ENCODE data around the gene FAM200C.
"Not testable (repeated sequence)": the region's sequence is repeated elsewhere in the genome, so short reads cannot be mapped to it uniquely, and the experiment has no call there.

The FAM200C gene

DNA sequence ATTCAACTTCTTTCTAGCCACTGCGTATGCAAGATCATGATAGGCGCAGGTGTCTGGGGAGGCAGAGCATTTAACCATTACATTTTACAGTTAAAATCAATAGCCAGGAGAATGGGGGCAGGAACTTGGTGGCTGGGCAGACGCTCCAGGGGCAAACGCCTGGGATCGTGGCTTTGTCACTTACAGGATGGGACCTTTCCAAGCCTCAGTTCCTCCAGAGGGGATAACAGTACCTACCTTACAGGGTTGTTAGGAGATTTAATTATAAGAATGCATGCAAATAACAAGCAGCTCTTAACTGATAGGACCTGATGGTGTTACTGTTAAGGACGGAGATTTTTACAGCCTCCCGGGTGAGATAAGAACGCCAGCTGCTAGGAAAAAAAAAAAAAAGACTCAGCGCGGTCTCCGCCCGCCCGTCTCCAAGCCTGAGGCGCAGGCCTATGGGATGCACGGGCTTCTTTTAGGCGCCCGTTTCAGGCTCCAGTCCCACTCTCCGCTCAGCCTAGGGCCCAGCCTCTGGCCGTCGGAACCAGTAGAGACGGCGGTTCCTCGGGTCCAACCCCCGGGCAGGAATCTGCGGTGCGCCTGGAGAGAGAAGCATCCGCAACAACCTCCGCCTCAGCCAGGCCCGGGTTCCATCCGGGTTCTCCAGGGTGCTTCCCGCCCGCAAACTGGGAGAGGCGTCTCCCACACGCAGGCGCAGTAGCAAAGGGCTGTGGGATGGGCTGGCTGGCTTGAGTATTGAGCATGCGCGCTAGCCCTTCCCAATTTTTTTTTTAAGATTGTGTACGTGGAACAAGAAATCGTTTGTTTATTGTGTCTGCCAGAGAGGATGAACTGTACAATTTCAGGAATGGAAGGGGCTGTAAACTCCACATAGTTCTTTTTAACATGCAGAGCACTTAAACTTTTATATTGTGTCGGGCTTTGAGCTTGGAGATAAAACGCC is at the start of gene FAM200C:
FAM200C (minus strand) TSS at position 653 of the 952 bp plus-strand sequence. CDS start 4,564 bp downstream, outside the sequence.
- DNase-seq (ENCODE audit: low spot score) = peak; percentile 96

DNA sequence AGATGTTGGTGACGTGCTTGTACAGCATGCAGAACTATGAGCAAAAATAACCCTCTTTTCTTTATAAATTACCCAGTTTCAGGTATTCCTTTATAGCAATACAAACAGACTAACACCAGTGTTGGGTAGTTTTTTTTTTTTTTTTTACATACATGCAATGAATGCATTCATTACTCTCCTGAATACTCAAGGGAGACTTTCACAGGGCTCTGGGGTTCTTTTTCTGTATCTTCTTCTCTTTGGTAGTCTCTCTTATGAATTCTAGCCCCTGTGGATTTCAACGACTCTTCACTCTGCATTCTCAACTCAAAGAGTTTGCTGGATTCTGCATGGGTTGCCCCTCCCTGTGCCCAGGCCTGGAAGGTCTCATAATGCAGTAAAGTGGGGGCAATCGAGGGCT is 49.6 kb upstream of the FAM200C start:
- no peak for DNase-seq (ENCODE audit: low spot score)

DNA sequence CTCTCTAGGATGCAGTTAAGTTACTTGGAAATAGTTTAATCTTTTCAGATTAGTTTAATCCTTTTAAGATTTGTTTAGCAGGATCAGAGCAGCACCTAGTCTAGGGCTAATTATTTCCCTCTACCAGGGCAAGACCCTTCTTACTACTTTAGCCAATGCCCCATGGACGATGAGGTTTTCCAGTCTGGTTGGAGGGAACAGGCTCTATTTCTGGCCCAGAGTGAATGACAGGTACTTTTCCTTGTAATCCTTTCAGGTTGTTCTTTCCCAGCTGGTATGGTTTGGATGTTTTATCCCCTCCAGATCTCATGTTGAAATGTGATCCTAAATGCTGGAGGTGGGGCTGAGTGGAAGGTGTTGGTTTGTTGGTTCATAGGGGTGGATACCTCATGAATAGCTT is 49.0 kb upstream of the FAM200C start:
- DNase-seq (ENCODE audit: low spot score) = no peak

DNA sequence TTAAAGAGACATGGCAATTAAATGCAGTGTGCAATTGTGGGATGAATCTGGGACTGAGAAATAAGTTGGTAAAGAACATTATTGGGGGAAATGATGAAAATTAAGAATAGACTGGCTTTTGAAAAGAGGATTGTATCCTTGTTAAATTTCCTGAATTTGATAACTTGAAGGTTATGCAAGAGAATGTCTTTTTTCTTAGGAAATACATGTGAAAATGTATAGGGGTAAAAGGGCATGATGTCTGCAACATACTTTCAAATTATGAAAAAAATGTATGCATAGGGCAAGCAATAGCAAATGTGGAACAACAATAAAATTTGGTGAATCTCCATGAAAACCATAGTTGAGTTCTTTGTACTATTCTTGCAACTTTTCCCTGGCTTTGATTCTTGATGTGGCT is 45.9 kb upstream of the FAM200C start:
- DNase-seq (ENCODE audit: low spot score) = no peak

DNA sequence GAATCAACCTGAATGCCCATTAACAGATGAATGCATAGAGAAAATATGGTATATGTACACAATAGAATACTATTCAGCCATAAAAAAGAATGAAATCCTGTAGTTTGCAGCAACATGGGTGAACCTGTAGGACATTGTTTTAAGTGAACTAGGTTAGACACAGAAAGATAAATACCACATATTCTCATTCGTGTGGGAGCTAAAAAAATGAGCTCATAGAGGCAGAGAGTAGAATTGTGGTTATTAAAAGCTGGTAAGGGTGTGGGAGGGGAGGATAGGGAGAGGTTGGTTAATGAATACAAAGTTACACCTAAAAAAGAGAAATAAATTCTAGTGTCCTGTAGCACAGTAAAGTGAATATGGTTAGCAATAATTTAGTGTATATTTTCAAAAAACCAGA is 45.3 kb upstream of the FAM200C start:
- DNase-seq (ENCODE audit: low spot score) = no peak

DNA sequence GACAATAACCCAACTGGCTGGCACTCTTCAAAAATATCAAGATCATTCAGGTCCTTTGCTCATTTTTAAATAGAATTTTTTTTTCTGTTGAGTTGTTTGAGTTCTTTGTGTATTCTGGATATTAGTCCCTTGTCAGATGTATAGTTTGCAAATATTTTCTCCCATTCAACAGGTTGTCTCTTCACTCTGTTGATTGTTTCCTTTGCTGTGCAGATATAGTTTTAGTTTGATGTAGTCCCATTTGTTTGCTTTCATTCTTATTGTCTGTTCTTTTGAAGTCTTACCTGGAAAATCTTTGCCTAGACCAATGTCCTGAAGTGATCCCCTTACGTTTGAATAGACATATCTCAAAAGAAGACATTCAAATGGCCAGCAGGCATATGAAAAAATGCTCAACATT is 44.6 kb upstream of the FAM200C start:
- no peak for DNase-seq (ENCODE audit: low spot score)

DNA sequence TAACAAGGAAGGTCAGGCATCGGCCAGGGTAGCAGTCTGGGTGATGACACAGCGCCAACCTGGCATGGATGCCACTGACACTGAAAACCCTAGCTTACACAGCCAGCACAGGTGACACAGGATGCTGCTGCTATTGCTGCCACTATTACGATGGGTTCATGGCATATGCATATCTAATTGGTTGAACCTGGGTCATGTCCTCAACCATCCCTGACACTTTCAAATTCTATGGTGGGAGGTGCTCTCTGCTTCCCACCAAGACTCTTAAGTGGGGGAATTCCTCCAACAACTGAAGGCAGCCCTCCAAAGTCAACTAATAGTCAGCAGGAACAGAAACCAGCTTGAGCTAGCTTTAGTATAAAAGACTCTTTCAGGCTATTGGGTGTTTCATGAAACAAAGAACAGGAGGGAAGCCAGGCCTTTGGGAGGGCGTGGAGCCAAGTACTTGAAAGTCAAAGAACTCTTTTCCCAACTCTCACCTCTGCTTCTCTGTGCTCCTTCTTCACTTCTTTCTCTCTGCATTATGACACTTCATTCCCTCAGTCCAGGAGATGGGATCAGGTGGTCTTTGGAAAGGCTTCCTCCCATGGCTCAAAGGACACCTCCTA is 43.1 kb upstream of the FAM200C start:
- DNase-seq (ENCODE audit: low spot score) = no peak

DNA sequence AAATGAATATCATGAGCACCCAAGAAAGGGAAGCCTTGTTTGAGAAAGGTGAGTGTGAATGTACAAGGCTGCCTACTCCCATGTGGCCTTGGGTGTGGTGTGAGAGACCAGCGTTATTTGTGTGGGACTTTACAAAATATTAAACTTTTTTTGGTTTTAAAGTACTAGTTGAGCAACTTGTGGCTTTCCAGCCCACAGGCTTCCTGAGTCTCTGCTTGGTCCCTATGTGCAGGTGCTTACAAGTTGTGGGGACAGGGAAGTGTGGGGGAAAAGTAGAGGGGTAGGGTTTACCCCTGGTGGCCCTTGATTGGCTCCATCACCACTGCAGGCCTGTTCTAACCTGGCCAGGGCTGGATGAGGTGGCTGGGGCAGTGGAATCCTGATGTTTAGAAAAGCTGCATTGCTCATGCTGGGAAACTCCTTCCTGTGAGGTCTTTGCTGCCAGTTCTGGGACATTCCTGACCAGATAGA is 41.5 kb upstream of the FAM200C start:
- no peak for DNase-seq (ENCODE audit: low spot score)

DNA sequence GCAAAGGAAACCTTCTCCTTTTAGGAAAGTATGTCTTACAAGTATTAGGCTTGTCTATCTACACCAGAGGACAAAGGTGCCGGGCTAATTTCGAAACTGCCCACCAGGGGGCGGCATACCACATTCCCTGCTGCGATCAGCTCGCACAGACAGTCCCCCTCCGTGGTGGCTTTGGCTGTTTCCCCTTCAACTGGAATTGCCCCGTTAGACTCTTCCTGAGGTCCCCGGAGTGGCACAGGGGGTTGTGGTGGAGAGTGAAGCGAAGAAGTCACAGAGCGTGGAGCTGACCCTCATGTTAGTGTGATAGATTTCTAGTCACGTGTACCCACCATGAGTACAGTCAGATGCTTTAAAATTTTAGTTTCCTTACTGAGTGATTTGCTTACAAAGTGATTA is 39.3 kb upstream of the FAM200C start:
- DNase-seq (ENCODE audit: low spot score) = peak; percentile 83

DNA sequence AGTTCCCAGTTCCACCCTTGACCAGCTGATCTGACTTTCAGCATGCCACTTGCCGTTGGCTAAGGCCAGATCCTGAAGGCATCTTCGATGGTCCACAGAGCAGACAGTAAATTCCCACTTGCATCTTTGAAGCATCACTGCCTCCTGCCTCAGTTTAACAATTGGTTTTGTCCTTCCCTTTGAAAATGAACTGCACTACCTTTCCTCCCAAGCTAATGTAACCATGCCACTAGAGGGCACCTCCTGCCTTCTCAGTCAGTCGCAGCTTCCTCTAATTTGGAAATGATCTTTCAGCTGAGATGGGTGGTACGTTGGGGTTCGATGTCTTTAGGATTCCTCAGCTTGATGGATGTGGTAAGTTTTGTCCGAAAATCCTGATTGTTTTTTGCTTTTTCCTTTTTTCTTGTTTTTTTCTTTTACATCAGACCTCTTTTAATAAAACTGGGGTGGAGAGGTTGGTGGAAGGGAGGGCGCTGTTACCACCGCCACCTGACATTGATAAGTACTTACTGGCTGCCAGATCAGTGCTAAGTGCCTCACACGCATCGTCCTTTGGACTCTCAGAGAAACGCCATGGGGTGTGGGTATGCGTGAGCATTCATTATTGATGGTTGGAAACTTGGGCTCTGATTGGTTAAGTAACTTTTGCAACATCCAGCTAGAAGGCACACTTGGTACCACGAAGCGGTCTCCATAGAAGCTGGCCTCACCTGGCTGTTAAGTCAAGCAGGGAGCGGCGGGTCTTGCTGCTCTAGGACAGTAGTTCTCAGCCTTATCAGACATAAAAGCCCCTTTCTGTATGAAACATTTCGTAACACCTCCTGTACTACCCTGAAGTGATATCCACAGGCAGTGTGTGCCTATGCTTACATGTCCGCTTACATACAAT is 38.7 kb upstream of the FAM200C start:
- DNase-seq (ENCODE audit: low spot score) = peak; percentile 77

DNA sequence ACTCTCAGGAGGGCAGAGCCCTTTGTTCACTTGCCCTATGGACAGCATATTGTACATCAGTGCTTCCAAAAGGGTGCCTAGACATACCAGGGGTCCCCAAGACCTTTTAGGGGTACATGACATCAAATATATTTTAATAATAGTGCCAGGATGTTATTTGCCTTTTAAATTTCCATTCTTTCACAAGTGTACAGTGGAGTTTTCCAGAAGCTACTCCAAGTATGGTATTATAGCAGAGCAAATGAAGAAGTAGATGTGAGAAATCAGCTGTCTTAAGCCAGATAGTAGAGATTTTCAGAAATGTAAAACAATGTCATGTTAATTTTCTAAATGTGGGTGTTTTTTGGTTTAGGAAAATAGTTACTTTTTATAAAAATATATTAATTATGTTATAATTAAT is 37.4 kb upstream of the FAM200C start:
- no peak for DNase-seq (ENCODE audit: low spot score)

DNA sequence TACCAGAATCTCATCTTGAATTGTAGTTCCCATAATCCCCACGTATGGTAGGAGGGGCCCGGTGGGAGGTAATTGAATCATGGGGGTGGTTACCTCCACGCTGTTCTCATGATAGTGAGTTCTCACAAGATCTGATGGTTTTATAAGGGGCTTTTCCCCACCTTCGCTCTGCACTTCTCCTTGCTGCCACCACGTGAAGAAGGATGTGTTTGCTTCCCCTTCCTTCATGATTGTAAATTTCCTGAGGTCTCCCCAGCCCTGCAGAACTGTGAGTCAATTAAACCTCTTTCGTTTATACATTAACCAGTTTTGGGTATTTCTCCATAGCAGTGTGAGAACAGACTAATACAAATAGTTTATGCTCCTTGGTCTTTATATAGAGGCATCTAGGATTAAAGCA is 36.8 kb upstream of the FAM200C start:
- DNase-seq (ENCODE audit: low spot score) = not testable (repeated sequence)

DNA sequence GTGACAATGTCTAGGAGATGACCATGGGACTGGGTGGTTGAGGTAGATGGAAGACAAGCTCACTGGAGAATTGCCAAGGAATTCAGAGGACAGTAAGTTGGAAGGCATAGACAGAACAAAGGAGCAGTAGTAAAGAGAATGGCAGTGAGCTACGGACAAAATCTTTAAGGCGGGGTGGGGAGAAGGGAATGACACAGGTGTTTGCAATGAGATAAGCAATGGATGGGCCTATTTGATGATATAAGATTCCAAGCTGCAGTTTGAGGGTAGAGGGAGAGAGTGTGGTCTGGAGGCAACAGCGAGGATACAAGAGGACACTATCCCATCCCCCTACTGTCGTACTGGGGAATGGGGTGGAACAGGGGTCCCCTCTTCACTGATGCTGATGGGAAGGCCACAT is 36.2 kb upstream of the FAM200C start:
- DNase-seq (ENCODE audit: low spot score) = no peak

DNA sequence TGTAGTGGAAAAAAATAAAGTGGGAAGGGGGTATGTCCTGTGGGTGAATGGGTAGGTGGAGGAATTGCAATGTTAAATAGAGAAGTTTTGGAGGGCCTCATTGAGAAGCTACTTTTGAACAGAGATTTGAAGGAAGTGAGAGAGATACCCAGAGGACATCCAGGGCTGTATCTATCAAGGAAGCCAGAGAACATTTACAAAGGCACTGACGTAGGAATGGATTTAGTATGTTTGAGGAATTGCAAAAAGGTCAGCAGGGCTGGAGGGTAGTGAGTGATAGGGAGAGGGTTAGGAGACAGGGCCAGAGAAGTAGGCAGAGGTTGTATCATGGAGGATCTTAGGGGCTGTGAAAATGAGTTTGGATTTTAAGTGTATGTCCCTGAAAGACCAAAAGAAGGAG is 35.7 kb upstream of the FAM200C start:
- DNase-seq (ENCODE audit: low spot score) = no peak

DNA sequence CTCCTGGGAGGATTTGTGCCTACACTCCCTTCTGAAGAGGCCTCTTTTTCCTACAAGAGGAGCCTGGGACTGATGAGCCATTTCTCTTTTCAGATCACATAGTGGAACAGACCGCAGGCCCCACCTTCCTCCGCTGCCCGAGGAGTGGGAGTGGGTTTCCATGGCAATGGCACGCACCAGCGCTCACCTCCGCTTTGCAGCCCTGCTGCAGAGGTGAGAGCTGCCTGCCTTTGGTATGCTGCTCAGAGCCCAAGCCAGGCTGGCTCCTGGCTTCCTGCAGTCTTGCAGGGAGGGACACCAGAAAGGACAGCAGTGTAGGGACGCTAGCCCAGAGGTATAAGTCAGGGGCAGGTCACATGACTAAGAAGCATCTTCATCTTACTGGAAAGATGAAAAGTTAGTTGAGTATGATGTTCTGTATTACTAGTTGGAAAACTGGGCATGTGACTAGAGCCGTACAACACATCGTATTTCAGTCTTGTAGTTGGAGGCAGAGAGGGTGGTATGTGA is 34.2 kb upstream of the FAM200C start:
- DNase-seq (ENCODE audit: low spot score) = no peak

DNA sequence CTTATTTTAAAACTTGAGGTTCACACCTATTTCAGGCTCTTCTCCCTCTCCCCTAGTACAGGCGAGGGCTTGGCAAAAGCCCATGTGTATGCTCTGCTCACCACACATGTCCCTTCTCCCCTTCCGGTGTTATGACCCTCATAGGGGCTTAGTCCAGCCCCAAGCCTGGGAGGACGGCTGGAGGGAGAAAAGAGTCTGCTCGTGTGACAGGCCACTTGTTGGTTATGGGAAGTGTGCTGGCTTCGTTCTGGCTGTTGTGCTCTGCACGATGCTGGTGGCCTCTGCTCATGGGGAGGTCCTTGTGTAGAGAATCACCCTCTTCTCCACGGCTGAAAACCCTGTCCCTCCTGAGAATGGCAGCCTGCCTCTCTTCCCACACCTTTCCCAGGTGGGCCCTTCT is 32.9 kb upstream of the FAM200C start:
- DNase-seq (ENCODE audit: low spot score) = no peak

DNA sequence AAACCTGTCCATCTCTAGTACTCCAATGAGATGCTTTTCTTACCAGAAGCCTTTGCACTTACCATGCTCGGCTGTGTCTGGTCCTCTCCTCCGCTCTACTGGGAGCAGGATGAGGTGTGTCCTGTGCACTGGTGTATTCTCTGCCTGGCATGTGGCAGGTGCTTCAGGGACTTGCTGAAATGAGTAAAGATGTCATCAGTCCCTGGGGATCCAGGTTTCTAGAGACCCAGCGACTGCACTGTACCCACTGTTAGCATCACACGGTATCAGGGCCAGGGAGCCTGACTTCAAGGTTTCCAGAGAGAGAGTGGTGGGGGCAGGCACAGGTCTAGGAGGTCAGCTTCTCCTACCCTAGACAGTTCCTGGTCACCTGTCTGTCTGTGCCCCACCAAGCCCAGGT is 32.3 kb upstream of the FAM200C start:
- DNase-seq (ENCODE audit: low spot score) = no peak

DNA sequence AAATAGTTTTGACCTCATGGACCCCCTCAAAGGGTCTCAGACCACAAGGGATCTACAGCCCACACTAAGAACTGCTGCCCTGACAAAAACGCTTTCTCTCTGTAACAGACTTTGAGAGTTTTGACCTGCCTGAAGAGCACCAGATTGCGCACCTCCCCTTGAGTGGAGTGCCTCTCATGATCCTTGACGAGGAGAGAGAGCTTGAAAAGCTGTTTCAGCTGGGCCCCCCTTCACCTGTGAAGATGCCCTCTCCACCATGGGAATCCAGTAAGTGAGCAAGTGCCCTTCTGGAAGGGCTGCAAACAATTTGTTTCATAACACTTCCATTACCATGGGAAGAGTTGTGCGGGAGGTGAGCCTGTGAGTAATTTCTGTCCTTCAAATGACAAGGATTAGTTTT is 27.8 kb upstream of the FAM200C start:
- DNase-seq (ENCODE audit: low spot score) = no peak

DNA sequence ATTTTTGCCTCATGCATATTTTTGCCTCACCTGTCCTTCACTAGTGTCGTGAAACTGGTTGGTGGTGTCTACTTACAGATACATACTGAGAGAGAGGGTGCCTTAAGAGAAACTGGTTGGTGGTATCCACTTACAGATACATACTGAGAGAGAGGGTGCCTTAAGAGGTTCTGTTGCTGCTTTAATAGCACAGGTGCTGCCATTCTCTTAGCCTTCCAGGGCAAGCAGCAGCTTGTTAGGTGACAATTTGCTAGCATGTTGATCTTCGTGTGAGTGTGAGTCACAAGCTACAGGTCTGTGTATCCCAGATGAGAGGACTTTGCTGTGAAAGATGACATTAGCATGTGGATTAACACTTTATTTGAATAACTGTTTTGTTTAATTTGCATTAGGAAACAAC is 23.2 kb upstream of the FAM200C start:
- DNase-seq (ENCODE audit: low spot score) = no peak

DNA sequence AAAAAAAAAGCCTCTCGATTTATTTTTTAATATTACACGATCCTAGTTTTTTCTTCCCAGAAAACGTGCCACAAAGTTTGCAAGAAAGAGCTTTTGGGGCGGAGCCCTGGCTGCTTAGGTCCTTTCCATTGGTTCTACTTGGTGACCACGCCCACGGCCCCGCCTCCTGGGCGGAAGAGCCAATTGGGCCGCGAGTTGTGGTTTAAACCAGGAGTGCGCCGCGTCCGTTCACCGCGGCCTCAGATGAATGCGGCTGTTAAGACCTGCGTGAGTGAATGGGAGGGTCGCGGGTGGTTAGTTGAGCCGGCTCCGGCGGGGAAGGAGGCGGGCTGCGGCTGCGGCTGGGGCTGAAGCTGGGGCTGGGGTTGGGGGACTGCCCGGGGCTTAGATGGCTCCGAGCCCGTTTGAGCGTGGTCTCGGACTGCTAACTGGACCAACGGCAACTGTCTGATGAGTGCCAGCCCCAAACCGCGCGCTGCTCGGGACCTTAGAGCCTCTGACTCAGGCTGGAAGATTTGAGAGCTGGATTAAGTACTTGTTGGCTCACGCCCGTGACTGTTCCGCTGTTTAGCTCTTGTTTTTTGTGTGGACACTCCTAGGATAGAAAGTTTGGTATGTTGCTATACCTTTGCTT is 21.9 kb upstream of the FAM200C start, which contains the start of gene PTTG1:
PTTG1 (plus strand) TSS at position 231 of the 634 bp plus-strand sequence. CDS start 458 bp downstream, outside the sequence.
- DNase-seq (ENCODE audit: low spot score) = peak; percentile 93

DNA sequence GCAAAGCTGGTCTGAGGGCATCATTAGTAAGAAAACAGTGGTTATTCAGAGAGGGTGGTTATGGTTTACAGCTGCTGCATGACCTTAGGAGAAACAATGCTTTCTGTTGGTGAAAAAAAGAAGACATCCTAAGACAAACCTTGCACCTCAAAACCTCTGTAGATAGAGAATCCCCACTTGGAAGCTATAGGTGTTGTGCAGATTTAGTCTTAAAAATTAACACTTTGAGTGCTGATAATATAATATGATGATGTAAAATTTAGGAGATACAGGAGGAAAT is 20.4 kb upstream of the FAM200C start:
- no peak for DNase-seq (ENCODE audit: low spot score)
